B cell (primary cell): ENCODE data around the gene MYRIP.

ENCODE experiments used
- CTCF ChIP-seq: fragments of 200-600 bp; IDR thresholded peaks from one replicate; pipeline ENCODE4 v1.8.0; 2022; ENCODE audit warnings: antibody characterized with exemption, mild to moderate bottlenecking
- EZH2 ChIP-seq: IDR thresholded peaks from 2 replicates; pipeline ENCODE4 v1.6.1; 2012; ENCODE audit warnings: borderline replicate concordance, low read depth, mild to moderate bottlenecking, moderate library complexity, low read length; ENCODE audit not compliant: insufficient read depth, poor library complexity, severe bottlenecking

- TF ChIP-seq EZH2 (no peak), CTCF (no peak)
Observed at GRCh38 chr3:39779511-39780230, 29.7 kb upstream of the MYRIP start.
